HG02759 (cell line): Measurements from ENCODE around the gene HACL1.
A peak's percentile ranks its signal among the peaks of the same experiment; 100 is the strongest.
"Not testable (repeated sequence)": the region's sequence is repeated elsewhere in the genome, so short reads cannot be mapped to it uniquely, and the experiment has no call there.

ENCODE experiments used
- ATAC-seq: cut with Tn5 transposase; IDR thresholded peaks from one replicate; pipeline ENCODE4 v1.9.1; 2021; ENCODE audit warnings: mild to moderate bottlenecking, moderate library complexity; ENCODE audit not compliant: unreplicated experiment

HACL1 gene

GRCh38 chr3:15585111-15585845, 16.1 kb downstream of the HACL1 start:
- no peak for ATAC-seq

GRCh38 chr3:15581471-15582394, 19.6 kb downstream of the HACL1 start:
- no peak for ATAC-seq

- ATAC-seq: no peak
Measured at GRCh38 chr3:15579051-15579450, 22.3 kb downstream of the HACL1 start.

GRCh38 chr3:15578289-15578867, 23.0 kb downstream of the HACL1 start:
- no peak for ATAC-seq

- ATAC-seq: no peak
Measured at GRCh38 chr3:15576475-15576874, 24.9 kb downstream of the HACL1 start.

- ATAC-seq: no peak
Measured at GRCh38 chr3:15575446-15575845, 25.9 kb downstream of the HACL1 start.

GRCh38 chr3:15572138-15572537, 29.2 kb downstream of the HACL1 start:
- ATAC-seq: no peak

GRCh38 chr3:15563190-15563589, 38.2 kb downstream of the HACL1 start:
- ATAC-seq: no peak

- ATAC-seq: no peak
Measured at GRCh38 chr3:15562560-15562959, 38.8 kb downstream of the HACL1 start.

- no peak for ATAC-seq
Measured at GRCh38 chr3:15558581-15558980, 42.8 kb downstream of the HACL1 start.

- peak; percentile 79 for ATAC-seq
Measured at GRCh38 chr3:15557511-15557946, 43.8 kb downstream of the HACL1 start.

GRCh38 chr3:15556512-15556911, 44.9 kb downstream of the HACL1 start:
- peak; percentile 76 for ATAC-seq

- ATAC-seq: no peak
Measured at GRCh38 chr3:15553749-15554148, 47.6 kb downstream of the HACL1 start.

GRCh38 chr3:15551902-15552301, 49.5 kb downstream of the HACL1 start:
- no peak for ATAC-seq

GRCh38 chr3:15549846-15550245, 51.5 kb downstream of the HACL1 start:
- no peak for ATAC-seq

GRCh38 chr3:15542614-15543013, 58.8 kb downstream of the HACL1 start:
- ATAC-seq: no peak

- ATAC-seq: no peak
Measured at GRCh38 chr3:15541371-15541770, 60.0 kb downstream of the HACL1 start.

- ATAC-seq: no peak
Measured at GRCh38 chr3:15539066-15539465, 62.3 kb downstream of the HACL1 start.

GRCh38 chr3:15538345-15538744, 63.0 kb downstream of the HACL1 start:
- no peak for ATAC-seq

- ATAC-seq: no peak
Measured at GRCh38 chr3:15536856-15537255, 64.5 kb downstream of the HACL1 start.

GRCh38 chr3:15535732-15536131, 65.6 kb downstream of the HACL1 start:
- peak; percentile 71 for ATAC-seq

- ATAC-seq: not testable (repeated sequence)
Measured at GRCh38 chr3:15532614-15533013, 68.8 kb downstream of the HACL1 start.
